ENCODE results near the gene KCNJ1.

The KCNJ1 gene

DNA sequence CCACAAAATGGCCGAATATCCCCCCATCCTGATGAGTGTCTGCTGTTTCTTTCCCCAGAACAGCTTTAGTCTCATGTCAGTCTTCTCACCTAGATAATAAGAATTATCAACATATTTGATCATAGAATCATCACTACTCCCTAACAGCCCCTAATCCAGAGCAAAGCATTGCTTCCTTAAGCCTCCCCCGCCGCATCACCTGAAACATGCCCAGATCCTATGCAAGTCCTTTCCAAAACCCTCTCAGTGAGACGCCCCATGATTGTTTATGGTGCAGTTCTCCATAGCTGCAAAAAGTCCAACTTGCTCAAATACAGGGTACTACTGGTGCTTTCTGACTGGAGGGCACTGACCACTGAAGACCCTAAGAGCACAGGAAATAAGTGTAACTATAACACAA, 20.1 kb downstream of the KCNJ1 start:
- no peak for DNase-seq

DNA sequence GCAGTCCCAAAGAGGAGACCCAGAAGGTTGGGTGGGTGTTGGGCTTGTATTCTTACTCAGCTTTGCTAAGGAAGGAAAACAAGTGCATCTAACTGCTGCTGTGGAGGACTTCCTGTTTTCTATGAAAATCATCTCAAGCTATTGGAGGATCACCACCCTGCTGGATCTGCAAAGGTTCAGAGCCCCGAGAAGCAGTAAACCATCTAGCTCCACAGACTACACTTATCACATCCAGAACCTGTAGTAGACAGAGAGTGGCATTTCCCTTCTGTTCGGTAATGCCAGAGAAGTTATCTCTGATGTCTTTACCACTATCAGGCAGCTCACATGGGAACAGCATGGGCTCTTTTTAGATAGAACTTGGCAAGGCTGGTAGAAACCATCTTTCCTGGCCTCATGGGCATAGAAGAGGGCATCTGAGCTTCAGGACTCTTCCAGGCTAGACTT, 21.7 kb downstream of the KCNJ1 start:
- peak in 1 of 2 donors; percentile 41 for DNase-seq

DNA sequence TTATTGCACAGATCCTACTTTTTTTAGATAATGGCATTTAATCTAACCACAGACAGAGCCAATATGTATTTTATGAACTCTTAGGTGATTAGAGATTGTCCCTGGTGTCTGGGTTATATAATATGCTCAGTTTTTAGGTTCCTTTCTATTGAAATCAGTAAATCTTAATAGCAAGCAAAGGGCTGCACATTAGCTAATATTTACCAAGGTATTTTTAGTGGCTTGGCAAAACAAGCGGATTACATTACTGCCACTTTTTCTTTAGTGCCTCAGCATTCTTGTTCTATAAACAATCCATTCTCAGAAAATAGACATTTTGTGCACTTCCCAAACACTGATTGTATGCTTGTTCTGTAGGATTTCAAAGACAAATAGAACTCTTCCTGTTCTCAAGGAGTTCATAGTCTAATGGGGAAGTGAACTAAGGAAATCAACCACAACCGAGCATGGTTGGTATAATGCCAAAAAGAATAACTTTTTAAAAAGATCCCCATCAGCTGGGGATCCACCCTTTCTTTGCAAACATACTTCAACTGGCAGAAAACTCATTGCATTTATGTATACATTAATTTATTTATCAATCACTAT, 23.8 kb downstream of the KCNJ1 start:
- peak in 1 of 2 donors; percentile 15 for DNase-seq

DNA sequence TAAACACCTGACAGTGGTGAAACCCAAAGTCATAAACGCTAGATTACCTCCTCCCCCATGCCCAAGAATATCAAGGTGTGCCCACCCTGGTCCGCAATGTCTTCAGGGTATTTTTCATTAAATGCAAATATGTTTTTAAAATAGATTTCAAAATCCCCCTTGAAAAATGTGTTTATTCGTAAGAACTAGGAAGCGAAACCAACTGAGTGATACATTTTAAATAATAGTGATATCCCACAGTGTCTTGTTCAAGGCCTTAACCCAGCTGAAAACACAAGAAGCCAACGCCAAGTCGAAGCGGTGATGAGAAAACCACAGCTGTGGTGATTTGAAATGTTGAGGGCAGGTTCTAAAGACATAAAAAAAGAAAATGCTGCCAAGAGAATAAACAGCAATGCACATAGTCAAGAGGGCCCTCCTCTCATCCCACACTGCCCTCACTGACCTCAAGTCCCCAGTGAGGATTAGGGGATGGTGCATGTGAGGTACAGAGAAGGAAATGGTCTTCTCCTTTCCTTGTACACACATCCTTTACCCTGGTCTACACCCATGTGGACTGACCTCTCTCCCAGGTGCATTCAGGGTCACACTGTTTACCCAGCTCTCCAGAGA, 25.5 kb downstream of the KCNJ1 start:
- DNase-seq = no peak

DNA sequence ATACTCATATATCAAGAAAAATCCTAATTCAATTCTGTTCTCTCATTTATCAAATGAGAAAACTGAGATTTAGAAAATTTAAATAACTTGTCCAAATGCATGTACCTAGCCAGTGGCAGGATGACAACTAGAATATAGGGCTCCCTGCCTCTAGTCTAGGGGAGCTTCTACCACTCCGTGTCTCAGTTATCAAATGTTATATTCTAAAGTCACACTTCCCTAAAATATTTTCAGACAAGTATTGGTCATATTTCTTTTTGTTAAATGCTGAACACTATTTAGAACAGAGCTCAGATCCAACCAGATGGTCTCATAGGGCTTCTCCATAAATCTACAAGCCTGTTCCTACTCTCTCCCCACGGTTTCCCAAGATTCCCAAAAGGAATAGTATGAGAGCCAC, 26.3 kb downstream of the KCNJ1 start:
- DNase-seq = no peak

DNA sequence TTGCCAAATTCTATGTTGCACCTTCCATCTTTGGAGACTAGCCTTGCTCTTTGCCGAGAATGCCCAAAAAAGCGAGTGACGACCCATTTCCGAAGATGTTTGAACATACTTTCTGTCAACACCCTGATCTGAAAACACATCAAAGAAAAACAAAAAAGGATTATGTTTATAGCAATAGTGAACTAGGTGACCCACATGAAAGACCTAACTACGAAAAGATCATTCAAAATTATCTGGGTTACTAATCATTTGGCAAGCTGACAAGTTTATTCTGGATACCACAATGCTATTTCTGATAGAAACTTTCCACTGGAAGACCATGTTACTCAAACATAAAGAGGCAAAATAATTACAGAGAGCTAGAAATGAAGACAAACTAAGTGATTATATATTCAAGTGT, 27.0 kb downstream of the KCNJ1 start:
- no peak for DNase-seq

DNA sequence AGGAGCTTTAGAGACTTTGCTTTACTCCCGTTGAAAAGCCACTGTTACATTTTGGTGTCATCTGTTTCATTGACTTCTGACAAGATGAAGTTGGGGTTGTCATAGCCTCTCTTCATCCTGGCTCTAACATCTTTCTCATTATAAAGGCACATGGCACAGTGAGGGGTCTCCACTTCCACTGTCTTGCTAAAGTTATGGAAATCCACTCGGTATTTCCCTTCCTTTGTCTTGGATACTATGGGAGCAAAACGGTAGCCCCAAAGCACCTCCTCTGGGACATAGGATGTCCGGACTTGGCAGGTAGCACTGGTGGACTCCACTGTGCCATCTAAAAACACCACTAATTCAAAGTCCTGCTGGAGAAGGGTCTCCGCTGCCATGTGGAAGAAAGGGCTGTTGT, 28.0 kb downstream of the KCNJ1 start:
- no peak for DNase-seq

DNA sequence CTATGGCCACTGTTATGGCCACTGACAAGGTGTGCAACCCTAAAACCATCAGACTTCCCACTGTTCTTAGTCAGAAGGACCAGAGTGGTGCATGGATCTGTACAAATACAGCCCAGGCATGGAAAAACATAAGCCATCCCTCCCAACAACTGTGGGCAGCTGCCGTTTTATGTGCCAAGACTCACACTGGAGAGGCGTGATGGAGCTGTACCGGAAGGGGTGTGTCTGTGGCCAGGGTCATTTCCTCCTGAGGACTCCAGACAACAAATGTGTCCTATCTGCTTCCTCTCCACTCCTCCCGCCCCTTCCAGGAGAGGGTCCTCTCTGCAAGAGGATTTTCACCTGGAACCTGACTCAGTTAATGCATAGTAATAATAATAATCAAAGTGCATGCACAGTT, 29.5 kb downstream of the KCNJ1 start:
- peak in 1 of 2 donors; percentile 17 for DNase-seq

DNA sequence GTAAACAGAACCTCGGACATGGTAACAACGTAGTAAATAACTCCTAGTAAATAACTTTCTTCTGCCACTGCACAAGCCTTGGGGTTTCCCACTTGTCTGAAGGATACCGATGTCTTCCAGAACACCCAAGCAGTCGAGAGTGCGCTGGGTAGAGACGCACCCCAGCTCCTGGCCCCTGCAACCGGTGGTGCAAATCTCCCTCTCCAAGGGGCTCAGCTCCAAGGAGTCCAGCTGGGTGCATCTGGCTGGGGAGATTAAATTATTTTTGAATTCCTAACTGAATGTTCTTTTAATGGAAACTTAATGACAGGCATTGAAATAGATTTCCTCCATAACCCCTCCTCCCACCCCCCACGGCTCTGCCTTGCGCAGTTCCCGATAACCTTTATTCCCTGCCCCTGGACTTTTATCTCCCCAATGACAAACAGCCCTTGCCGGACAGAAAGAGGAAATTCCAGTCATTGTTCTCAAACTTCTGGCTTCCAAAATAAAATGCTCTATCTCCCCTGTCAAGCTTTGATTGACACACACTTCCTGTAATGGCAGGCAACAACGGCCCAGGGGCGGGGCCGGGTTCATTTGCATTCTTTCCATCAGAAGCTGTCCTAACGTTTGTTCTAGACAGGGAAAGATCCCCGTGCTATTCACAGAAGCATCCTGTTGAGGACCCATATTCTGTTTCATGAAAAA, 31.2 kb downstream of the KCNJ1 start:
- no peak for DNase-seq

DNA sequence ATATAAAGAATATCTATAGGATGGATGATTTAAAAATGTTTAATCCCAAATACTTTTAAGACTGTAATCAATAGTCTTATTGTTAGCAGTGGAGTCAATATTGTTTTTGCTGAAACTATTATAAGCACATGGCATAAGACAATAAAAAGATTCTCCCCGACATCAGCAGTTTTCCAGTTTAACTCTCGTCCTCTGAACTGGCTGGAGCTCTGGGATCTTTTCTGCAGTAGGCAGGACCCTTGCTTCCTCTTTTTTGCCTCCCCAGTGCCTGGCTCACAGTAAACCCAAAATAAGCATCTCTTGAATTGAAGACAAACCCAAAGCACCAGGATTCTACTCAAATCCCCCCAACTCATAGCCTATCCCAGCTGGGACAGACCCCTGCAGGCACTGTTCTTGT, 32.9 kb downstream of the KCNJ1 start:
- no peak for DNase-seq

DNA sequence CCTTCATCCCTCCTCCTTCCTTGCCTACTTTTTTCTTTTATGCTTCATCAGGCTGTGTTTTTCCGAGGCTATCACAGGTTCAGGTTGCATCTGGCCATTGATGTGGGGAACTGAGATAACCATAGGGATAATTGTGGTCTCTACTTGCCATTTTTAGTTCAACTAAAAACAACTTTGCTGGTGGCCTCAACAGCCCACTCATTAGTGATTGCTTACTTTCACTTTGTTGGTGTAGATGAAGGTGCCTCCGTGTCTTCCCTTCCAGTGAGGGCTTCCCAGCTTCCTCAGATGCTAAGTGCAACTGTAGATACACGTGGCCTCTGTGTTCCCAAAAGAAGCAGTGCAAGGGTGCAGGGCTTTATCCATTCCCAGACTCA, 35.0 kb downstream of the KCNJ1 start:
- no peak for DNase-seq

DNA sequence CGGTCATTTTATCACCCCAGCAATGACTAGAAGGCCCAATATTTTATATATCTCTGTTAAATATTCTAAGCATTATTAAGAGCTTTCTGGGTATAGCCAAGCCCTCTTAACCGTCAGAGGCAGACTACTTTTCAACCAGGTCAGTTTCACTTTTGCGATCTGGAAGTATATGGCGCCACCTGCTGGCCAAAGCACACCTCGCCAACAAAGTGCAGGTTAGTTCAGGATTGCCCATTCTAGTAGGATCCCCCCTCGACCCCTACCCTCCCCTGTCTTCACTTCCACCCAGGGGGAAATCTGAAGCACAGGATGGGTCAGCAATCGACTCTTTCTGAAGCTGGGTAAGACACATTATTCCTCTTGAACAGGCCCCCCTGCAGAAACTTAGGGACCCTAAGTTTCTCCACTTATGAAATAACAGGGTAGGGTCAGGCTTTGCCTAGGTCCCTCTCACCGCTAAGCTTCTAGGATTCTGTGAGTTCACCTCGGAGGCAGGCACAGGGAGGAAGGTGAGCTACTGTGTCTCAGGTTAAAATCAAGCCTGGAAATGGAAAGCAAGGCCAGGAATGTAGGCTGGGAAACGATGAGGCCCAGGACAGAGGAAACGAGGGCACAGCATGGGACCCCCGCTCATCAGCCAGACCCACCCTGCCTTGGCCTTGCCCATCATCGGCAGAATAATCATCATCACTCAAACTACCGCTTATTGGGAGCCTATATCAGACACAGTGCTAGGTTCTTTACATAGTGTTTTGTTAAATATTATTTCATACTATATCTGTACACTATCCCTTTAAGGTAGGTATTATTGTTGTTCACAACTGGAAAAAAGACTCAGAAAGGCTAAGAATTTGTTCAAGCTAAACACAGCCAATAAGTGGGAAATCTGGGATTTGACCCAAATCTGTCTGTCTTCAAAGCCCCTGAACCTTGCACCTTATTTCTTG, 35.6 kb downstream of the KCNJ1 start:
- DNase-seq = peak; percentile 45 to 71

DNA sequence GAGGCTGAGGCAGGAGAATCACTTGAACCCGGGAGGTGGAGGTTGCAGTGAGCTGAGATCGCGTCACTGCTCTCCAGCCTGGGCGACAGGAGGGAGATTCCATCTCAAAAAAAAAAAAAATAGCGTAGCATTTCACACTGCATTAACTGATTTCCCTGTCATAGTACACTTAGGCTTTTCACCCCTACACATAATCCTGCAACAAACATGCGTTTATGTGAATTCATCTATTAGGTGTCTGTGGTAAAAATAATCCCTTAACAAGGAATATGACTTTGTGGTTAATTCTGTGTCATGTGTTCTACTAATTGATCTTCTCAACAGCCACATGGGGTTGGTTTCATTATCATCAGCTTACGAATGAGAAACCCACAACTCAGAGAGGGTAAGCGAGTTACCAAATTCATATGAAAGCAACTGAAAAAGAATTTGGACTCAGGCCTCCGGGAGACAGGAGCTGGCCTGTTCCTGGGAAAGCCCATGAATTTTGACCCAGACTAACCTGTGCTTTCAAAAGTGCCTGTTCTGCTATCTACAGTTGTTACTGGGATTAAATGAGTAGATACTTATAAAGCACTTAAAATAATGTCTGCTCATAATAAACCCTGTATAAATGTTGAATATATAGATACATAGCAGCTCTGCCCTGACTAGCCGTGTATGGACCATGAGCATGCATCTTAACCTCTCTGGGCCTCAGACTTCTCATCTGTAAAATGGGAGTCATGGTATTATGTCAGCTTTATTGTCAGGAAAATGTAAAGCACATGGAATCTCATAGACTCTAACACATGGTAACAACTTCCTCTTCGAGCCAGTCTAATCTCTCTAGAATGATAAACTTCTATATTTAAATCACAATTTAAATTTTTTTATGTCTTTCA, 36.6 kb downstream of the KCNJ1 start:
- DNase-seq = peak in 1 of 2 donors; percentile 64

DNA sequence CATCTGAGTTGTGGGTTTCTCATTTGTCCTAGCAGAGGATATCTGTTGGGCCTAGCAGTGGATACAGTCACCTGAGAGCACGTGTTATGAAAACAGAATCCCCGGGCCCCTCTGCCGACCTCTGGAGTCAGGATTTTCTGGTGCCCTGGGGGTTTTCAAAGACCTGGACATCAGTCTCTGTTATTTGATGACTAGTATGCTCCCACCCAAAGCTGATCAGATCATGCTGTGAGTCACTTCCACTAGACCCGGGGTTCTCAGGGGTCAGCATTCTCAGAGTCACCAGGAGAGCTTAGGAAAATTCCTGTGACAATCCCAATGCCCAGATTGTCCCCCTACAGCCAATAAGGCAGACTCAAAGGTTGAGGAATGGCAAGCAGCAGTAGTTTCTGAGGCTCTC, 38.7 kb downstream of the KCNJ1 start:
- DNase-seq = no peak

DNA sequence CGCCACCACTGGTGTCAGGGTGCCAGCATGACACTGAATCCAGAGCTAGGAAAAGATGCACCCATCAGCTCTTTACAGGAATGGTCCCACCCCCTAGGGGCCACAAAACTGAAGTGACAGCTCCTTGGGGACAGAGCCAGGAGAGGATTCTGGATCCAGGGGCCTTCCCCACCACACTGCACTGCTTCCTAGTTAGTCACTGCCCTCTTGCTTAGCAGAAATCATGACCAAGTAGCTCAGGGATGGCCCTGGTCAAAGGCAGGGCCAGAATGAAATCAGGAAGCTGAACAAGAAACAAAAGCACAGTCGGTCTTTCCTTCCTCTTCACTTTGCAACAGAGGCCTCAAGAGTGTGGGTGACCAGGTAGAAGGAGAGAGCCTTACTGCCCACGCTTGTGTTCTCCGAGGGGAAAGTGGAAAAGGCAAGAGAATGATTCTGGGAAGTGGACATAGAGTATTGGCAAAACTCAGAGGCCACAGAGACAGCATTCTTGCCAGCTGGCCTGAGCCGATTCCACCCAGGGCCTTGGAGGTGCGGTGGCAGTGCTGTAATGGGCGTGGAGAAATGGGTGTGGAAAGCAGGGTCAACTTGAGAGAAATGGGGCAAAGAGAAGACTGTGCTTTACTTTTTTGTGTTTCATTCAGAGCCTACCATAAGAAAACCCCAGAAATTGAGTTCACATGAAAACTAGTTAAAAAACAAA, 39.8 kb downstream of the KCNJ1 start:
- no peak for DNase-seq

DNA sequence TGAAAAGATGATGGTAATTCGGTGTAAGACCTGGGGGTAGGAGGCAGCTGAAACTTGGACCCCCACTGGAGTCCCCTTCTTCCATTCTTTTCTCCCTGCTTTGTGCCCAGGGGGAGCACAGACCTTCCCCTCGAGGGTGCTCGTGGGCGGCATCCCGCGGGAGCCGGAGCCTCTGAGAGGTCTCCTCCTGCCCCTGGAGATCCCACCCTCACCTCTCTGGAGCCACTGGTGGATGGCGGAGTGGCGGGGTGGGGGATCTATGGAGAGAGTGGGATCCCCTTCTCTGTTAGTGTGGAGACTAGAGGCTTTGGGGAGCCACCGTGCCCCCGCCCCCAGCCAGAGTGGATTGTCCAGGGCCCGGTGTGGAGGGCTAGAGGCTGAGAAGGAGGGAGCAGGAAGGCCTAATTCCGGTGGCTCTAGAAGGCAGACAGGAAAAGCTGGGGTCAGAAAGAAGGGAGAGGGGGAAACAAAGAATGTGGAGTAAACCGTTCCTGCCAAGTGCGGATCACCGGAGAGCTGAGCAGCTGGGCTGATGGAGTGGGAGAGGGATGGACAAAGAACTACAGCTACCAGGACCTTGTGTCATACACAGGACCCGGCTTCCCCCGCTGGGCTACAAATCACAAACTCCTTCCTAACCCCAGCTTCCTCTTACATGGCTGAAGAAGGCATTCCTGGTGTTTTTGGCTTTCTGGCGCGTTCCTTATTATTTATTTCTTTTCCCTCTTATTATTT, 41.9 kb downstream of the KCNJ1 start:
- DNase-seq = no peak

DNA sequence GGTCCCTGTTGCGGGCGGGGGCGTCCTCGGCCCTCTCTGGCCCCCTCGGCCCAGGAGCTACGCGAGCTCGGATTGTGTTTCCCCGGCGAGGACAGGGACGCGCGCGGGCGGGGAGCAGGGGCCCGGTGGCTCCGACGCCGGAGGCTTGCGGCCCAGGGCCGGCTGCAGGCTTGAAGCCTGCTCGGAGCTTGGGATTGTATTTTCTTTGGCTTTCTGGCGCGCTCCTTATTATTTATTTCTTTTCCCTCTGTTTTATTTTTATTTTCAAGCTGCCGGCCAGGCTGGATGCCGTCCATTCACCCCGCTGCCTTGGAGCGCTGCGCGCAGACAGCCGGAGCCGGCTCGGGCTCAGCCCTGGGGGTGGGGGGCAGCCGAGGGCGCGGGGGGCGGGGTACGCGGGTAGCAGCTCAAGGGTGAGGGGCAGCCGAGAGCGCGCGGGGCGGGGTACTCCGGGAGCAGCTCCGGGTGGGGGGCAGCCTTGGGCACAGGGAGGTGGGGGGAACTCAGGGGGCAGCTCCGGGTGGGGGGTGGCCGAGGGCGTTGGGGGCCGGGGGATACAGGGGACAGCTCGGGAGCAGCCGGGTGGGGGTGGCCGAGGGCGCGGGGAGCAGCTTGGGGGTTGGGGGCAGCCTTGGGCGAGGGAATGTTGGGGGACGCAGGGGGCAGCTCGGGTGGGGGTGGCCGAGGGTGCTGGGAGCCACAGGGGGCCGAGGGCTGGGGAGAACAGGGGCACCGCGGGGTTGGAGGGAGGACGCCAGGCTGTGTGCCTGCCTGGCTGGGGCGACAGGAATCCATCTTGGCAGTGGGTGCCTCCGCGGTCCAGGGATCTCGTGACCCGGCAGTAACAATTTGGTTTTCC, 42.7 kb downstream of the KCNJ1 start:
- no peak for DNase-seq

DNA sequence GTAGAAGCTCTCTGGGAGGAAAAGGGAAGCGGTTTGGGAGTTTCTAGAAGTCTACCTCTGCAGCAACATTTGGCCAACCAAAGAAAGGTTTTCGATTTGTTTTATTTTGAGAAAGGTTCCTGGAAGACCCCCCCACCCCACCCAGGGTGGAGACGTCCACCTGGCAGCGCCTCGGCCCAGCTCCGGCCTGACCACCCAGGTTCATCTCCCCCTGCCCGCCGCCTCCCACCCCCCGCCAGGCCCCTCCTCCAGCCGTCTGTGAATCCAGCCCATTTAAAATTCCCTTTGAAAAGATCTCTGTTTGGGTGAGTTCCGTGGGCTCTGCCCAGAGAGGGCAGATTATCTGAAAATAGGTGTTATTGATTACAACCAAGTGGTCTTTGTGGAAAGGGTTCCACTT, 43.3 kb downstream of the KCNJ1 start:
- no peak for DNase-seq

DNA sequence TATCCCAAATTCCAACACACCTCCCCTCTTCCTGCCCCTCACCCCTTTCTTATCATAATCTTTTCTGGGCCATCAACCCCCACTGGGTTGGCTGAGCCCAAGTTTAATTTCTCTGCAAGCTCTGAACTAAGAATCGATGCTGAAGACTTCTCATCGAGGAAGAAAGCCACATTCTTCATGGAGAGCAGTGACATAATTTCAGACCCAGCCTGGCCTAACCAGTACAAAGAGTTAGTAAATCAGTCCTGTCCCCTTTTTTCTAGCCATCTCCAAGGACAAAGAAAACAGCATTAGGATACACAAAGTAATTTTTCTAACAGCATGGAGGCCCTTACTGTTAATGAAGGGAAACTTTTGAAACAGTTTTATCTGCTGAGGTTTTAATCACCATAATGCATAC, 45.0 kb downstream of the KCNJ1 start:
- DNase-seq = no peak

DNA sequence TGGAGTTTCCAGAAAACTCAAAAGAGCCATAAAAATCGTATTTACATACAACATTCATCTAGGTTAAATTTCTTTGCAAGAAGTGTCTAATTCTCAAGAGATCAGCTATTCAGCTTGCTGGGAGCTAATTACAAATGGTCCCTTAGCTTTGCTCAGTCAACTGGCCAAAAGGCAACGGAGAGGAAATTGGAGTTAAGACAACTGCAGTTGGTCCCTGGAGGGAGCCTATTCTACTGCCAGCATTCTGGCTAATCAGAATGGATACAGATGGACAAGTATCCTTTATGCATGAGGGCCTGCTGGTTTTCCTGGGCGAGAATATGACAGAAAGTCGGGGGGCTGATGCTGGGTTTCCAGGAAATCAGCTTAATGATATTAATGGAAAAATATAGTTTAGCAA, 45.5 kb downstream of the KCNJ1 start:
- DNase-seq = no peak

All from bone marrow (tissue), 2 donors.